Stimulated activated CD4-positive, alpha-beta T cell treated with anti-CD3 and anti-CD28 coated beads, Interleukin-4, amount 100 ng/mL, for 4 hours (primary cell): Measurements from ENCODE around the gene ABLIM1.

ENCODE experiments used
- DNase-seq, 2 experiments: peaks; one replicate each; pipeline ENCODE4 v3.0.0-alpha.2; 2020

The ABLIM1 gene

GRCh38 chr10:114437473-114438292 lies 220.4 kb downstream of the ABLIM1 start:
- DNase-seq, result no peak

DNA sequence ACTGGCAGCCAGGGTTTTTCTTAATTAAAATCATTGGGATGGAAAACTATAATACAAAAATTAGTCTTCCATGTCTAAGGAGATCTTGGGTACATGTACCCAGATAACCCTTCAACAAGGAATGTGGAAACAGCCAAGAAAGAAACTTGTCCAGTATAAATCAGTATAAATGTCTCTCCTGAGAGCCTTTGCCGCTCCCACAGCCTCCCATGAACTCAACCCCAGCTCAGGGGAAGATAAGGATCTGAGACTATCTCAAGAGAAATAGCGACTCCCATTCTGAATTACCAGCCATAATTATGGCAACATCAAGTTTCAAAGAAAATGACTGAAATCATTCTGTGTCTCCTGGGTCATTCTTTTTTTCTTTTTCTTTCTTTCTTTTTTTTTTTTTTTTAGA lies 221.1 kb downstream of the ABLIM1 start:
- no peak for DNase-seq

DNA sequence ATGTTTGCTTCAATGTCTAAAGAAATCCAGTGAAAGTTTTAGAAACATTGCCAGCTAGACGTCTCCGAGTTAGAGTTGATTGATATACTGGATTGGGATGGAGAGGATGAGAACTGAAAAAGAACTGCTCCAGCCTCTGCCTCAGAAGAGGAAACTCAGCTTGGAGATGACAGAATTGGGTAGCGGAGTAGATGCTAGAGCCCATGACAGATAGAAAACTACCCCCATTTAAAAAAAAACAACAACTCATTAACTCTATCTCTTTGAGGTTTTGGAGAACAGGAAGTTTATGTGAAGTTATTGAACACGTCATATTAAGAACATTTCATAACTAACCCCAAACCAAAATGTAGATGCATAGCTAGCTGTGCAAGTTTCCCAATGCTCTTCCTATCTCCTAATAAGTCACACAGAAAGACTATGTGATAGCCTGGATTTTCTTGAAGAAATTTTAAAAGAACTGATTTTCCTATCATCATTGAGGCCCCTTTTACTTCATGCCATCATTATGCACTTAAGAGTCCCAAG lies 225.4 kb downstream of the ABLIM1 start:
- DNase-seq, result no peak

DNA sequence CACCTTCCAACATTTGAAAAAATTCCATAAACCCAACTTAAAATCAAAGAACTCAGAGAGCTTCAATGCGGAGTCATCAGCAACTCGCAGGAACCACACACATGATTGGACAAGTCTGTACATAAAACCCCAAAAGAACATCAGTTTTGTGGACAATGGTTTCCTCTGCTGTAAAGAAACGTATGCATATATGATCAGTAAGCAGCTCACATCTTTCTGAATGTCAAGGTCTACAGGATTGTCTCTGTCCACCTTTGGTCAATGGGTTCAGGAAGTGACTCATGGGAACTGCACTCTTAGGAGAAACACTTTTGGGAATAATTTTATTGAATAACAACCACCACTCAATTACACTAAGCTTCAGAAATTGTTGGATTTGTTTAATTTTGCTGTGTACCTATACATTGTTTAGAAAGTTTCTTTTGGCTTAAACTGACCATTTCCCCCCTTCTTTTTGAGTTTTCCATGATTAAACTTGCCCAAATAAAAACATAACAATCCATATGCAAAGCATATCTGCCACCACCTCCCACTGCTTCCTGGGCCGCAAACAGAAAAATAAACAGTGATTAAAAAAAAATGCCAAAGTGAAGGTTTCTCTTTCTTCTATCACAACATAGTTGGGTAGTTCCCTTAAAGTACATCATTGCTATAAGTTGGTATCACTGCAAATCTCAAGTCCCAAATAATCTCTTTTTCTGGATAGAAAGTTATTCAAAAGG lies 226.5 kb downstream of the ABLIM1 start:
- DNase-seq, result no peak

DNA sequence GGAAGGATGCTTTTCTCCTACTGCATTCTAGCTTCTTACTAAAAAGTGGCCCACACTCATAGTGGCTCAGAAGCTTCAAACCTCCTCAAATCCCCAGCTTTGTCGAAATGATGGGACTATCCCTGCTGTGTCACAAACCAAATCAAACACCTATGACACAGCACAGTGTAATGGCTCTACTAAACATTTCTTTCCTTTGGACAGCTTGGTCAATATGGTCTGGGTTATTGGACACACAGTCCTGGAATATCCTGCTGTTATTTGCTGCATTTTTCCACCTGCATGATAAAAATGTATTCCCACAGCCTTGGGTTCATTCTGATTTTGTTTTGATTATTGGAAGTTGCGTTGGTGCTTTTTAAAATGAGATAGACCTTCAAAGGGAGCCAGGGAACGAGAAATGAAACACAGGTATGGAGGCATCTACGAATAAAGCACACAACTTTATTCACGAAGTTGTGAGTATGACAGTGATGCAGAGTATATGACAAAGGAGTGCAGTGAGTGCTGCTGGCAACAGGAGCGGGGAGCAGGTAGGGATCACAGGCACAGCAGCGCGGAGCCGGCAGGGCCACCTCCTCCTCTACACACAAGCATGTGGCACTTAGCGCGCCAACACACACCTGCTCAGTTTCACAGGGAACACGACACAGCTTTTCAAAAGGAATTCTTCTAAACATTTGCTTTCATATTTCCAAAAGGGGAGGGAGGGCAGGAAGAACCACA lies 227.2 kb downstream of the ABLIM1 start:
- DNase-seq, result no peak

DNA sequence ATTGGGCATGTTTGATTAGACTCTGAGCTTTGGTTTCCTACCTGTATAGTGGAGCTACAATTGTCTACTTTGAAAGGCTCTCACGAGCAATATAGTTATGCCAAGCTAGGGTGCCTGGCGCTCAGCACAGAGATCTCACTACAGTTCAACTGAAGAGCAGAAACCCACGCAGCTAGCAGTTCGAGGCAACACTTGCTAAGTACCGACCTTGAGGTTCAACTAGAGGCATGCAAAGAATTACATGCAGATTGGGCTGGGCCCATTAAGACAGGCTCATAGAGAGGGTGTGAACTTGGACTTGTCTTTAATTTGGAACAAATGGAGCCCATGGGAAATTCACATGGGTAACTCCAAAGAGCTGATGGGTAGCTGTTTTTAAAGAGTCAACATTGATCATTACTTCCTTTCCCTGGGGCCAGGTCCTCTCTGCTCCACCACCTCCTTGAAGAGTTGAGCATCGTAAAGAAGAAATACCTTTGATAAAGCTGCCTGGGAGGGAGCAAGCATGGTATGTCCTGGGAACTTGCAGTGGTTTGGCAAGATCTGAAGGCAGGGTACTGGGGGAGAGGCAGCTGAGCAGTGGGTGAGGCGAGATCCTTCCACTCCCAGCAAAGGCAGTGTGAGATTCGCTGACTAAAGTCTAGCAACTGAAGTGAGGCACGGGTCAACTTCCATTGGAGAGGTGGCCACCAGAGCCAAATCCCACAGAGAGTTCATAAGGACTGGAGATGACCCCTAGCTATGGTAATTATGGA lies 228.3 kb downstream of the ABLIM1 start:
- DNase-seq, result no peak

DNA sequence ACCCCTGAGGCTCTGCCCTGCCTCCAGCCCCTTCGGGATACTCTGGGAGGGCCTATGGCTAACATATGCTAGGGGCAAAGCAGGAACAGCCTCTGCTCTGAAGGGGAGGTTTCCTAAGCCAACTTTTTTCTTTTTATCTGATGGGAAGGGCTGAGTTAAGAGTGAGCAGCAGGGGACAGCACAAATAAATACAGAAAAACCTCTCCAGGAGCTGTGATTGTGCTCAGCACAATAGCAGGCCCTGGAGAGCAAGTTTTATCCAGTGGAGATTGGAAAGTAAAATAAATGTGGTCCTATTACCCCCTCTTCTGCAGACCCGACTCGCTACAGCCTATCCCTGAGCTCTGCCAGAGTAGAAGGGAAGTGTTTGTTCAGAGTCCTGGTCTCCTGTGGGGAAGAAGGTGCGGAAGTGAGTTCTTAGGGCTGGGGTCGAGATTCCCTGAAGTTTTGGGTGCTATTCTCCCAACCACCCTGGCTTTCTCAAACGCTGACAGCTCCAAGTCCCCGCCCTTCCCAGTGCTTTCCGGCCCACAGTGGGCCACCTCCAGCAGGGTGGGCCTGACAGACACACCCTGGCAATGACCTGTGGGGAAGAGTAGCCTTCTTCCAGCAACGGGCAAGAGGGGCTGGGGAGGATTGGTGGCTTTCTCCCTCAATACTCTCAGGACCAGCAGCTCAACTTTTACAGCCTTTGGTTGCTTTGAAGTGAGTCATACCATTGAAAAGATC lies 230.8 kb downstream of the ABLIM1 start:
- DNase-seq, result no peak

GRCh38 chr10:114426476-114426875 lies 231.6 kb downstream of the ABLIM1 start:
- no peak for DNase-seq

- no peak for DNase-seq
Measured at GRCh38 chr10:114420811-114421485, 237.1 kb downstream of the ABLIM1 start.

DNA sequence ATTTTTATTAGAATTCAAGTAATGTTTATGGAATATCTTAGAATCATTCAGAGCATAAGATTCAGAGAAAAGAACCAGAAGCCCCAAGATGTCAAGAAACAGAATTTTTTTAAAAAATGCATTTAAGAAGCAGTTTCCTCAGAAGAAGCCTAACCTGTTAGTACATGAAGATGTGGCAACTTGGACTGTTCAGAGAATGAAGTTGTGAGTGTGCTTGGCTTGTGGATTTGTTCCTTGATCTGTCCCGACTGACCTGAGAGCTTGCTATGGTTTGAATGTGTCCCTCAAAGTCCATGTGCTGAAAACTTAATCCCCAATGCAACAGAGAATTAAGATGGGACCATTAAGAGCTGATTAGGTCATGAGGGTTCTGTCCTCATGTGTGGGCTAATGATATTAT lies 240.0 kb downstream of the ABLIM1 start:
- no peak for DNase-seq

GRCh38 chr10:114412907-114413797 lies 244.9 kb downstream of the ABLIM1 start:
- DNase-seq, result no peak

DNA sequence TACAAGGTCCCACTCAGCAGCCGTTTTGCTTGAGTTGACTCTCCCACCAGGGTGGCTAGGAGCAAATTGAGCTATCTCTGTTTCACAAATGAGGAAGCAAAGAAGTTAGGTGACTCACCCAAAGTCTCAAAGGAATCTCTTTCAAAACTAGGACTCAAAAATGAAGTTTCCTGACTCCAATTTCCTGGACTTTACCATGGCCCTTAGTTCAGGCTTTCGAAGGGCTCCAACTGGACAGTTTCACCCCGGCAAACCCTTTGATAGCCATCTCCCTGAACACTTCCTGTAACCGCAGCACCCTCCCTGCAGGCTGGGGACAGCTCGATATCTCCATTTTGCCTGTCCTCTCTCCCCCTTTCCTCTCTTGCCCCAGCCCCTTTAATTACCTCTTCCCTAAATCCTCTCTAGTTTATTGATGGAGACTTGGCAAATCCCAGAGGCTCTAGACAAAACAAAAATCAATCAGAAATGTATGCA lies 249.1 kb downstream of the ABLIM1 start:
- no peak for DNase-seq

- DNase-seq, result no peak
Measured at GRCh38 chr10:114408112-114408967, 249.7 kb downstream of the ABLIM1 start.

DNA sequence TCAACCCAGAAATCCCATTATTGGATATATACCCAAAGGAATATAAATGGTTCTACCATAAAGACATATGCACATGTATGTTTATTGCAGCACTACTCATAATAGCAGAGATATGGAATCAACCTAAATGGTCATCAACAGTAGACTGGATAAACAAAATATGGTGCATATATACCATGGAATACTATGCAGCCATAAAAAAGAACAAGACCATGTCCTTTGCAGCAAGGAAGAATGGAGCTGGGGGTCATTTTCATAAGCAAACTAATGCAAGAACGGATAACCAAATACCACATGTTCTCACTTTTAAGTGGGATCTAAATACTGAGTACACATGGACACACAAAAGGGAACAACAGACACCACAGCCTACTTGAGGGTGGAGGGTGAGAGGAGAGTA lies 251.6 kb downstream of the ABLIM1 start:
- DNase-seq, result no peak

DNA sequence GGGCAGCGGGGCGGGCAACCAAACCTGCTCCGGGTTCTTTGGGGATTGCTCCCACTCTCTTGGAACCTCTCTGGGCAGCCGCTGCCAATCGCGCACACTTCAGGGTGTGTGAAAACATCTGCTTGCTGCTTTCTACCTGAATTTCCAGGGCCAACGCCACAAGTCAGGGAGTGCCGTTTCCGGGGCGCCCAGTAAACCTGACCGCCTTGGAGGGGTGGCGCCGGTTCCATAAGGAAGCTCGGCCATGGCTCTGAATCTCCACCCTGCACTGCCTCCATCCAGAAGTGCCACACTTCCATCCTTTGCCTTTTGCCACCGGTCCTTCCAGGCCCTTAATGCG lies 253.1 kb downstream of the ABLIM1 start:
- DNase-seq, result no peak

DNA sequence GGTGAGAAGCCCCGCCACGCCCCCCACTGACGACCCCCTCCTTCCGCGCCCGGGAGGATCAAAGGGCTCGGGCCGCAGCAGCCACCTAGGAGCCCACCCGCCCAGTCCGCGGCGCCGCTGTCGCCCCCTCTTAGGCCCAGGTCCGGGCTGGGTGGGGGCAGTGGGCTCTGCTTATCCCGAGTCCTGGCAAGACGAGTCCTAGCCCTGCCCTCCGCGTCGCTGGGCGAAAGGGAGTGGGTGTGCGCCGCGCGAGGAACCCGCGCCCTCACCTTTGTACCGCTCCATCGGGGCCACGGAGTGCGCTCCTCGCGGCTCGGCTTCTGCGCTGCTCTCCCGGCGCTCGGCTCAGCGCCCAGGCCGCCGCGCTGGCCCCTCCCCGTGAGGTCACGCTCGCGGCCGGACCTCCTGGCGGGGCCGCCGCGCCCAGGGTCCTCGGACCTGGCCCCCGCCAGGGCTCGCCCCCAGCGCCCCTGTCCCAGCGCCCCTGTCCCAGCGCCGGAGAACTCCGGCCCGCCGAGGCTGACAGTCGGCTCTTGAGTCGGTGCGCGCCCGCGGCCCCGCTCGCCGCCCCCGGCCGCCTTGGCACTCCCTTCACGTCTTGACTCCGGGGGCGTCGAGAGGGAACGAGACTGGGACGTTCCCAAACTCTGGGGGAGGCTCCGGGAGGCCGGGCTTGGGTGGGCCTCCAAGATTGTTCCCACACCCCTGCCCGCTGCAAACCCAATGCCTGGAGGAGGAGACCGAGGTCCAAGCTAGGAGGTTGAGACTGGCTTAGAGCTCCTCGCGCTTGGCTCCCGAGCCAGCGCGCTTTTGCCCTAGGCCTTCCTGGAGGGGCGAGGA lies 253.7 kb downstream of the ABLIM1 start, which contains the start of gene AFAP1L2:
Gene AFAP1L2 (minus strand): TSS at position 332 of the 840 bp plus-strand sequence. CDS start 47 bp downstream, at position 285.
- DNase-seq, result no peak

- no peak for DNase-seq
Measured at GRCh38 chr10:114403541-114404161, 254.4 kb downstream of the ABLIM1 start.
